ENCODE results near the gene MYO18A.

Gene MYO18A

DNA sequence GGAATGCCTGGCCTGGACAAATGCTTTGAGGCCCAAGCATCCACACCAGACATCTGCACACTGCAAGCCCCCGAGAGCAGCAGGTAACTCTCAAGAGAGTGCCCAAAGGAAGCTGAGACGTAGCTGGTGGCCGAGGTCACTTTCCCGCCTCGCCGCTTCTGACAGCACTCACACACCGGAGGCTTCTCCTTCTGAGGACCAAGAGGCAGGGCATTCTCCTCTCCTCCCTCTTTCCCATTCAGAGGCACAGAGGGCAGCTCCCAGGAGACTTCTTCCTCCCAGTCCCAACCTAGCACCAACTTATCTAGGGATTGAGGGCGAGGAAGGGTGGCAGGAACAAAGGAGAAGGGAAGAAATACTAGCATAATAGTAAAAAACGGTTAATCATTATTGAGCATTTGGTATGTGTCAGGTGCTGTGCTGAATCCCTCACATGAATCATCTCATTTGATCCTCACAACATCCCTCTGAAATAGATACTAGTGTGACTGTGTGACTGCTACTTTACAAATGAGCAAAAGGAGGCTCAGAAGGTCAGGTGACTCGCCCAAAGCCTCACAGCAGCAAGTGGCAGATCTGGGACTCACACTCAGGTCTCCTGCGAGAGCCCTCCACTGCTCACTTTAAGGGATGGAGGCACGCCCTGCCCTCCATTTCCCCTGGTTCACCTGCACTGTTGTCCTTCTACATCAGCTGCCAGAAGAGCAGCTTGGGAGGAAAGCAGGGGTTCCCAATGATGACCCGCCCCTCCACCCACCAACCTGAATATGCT is 41.8 kb downstream of the MYO18A start:
- Mint-ChIP-seq H3K4me1 (ENCODE audit: low read depth) (peaks cover 66% of the 10 kb centered on the region), H3K4me3 (peak overlapping the region; percentile 91), H3K36me3 (no peaks in the 10 kb centered on the region), H3K27me3 (no peaks in the 10 kb centered on the region), H3K9me3 (ENCODE audit: low read depth) (no peaks in the 10 kb centered on the region), H3K27ac (peak overlapping the region; percentile 93)

DNA sequence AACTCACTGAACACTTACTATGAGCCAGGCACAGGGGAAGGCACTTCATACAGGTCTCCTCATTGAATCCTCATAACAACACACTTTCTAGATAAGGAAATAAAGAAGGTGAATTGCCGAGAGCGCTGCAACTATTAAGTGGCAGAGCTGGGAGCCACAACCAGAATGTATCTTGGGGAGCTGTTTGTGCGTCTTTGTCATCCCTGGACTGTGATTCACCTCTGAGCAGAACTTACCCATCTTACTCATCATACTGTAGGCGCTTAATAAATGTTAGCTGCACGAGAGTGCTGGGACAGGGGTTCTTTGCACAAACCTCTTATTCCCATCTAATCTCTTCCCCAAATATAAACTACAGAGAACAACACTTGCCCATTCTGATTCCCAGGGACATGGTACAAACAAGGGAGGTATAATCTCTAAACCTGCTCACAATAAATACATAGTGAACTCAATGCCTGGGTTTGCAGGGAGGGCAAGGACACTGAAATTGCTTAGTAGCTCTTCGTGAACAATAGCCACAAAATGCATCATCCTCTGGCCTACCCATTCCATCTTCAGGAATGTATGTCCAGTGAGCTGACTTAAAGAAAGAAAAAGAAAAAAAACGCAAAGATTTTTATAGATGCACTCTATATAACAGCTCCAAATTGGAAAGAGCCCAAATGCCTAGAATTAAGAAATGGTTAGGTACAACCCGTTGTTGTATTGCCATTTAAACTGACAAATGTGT is 43.0 kb downstream of the MYO18A start:
- no peaks in the 10 kb centered on the region for H3K27me3 Mint-ChIP-seq
- H3K36me3 Mint-ChIP-seq: no peaks in the 10 kb centered on the region
- peak overlapping the region; percentile 31 for H3K4me3 Mint-ChIP-seq
- H3K9me3 Mint-ChIP-seq (ENCODE audit: low read depth): no peaks in the 10 kb centered on the region
- peaks cover 61% of the 10 kb centered on the region for H3K4me1 Mint-ChIP-seq (ENCODE audit: low read depth)
- peak overlapping the region; percentile 93 for H3K27ac Mint-ChIP-seq

DNA sequence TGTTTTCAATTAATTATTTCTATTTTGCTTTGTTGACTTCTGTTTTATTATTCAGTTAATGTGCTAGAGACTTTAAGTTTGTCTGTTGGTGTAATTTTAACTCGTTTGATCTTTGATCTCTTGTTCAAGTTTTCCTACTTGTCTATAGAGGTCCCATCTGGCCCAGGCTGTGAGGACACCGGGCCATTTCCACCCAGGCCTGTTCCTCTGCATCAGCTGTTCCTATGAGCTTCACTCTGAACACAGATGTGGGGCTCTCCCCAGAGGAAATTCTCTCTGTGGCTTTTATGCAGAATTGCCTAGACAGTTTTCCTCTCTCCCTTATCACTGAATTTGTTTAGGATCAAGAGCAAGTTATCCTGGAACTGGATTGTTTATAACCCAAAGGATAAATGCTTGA is 44.7 kb downstream of the MYO18A start:
- Mint-ChIP-seq H3K4me3 (no peak overlapping the region), H3K27ac (no peak overlapping the region), H3K4me1 (ENCODE audit: low read depth) (peaks cover 55% of the 10 kb centered on the region), H3K27me3 (no peaks in the 10 kb centered on the region), H3K9me3 (ENCODE audit: low read depth) (no peaks in the 10 kb centered on the region), H3K36me3 (no peaks in the 10 kb centered on the region)

DNA sequence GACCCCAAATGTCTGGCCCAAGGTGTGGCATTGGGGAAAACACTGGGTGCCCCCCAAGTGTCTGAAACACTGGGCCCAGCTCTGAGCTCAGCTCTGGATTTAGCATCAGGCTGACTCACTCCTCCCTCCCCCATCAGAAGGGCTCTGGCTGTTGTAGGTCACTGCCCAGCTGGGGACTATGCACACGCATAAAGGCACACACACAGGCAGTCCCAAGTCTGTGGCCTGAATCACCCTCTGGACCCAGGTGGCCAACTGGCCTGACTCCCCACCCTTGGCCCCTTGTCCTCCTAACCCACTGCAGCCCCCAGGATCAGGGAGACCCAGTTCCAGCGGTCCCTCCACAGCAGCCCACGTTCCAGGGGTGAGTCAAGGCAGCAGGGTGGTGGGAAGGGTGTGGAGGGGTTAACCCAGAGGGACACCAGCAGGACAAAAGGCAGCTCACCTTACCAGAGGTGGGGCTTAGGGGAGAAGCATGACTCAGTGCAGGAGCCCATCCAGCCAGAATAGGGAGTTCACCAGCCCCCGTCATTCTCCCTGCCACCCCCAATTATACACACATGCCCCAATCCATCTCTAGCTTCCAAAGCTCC is 47.0 kb downstream of the MYO18A start:
- H3K9me3 Mint-ChIP-seq (ENCODE audit: low read depth): no peaks in the 10 kb centered on the region
- peaks cover 37% of the 10 kb centered on the region for H3K4me1 Mint-ChIP-seq (ENCODE audit: low read depth)
- H3K4me3 Mint-ChIP-seq: no peak overlapping the region
- H3K27ac Mint-ChIP-seq: no peak overlapping the region
- H3K36me3 Mint-ChIP-seq: no peaks in the 10 kb centered on the region
- no peaks in the 10 kb centered on the region for H3K27me3 Mint-ChIP-seq

DNA sequence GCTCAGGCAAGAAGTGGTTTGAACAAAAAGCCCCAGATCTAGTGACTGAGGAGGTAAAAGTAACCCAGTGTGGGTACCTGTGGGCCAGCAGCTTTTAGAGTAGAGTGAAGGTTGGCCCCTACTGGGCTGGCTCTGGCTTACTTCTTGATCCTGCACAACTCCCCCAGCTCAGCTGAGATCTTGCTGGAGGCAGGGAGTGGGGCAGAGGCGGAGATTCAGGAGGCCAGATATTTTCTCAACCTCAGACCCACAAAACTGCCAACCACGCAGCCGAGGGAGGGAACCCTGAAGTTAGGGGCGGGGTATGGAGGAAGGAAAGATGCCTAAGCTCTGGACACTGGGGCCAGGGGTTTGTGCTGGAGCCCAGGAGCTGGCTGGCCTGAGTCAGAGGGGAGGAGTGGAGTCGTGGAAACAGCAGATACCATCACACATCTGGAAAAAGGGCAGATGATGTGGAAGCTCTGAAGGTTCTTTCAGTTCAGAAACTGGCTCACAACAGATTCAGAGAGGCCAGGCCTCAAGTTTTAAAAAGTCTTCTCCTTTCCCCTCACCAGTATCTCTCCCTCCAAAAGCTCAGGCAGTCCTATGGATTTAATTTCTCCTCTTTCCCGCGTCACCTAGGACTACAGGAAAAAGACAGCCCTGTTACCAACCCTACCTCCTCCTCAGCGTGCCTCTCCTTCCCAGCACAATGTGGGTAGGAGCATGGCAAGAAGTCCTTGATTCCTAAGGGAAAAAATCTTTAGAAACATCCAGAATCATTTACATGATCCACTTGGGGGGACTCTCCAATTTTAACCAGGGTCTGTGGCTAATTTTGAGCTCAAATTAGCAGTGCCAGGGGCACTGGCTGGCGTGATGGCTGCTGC is 48.1 kb downstream of the MYO18A start:
- Mint-ChIP-seq H3K36me3 (no peaks in the 10 kb centered on the region), H3K4me3 (no peak overlapping the region), H3K4me1 (ENCODE audit: low read depth) (peaks cover 25% of the 10 kb centered on the region), H3K27me3 (no peaks in the 10 kb centered on the region), H3K27ac (no peak overlapping the region), H3K9me3 (ENCODE audit: low read depth) (no peaks in the 10 kb centered on the region)

DNA sequence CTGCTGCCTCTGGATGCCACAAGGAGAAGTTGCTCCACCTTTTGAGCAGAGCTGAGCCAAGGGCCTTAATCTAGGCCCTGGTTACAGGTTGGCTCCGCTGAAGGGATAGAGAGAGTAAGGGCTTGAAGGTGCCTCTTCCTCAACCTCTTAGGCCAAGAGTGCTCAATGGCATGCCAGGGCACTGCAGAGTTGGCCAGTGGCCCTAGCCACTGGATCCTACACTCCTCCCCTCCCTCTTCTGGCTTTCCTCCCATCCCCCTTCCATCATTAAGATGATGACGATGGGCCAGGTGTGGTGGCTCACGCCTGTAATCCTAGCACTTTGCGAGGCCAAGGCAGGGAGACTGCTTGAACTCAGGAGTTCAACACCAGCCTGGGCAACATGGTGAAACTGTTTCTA is 50.5 kb downstream of the MYO18A start:
- Mint-ChIP-seq H3K9me3 (ENCODE audit: low read depth) (no peaks in the 10 kb centered on the region), H3K36me3 (no peaks in the 10 kb centered on the region), H3K4me1 (ENCODE audit: low read depth) (peaks cover 13% of the 10 kb centered on the region), H3K4me3 (no peak overlapping the region), H3K27ac (no peak overlapping the region), H3K27me3 (no peaks in the 10 kb centered on the region)

DNA sequence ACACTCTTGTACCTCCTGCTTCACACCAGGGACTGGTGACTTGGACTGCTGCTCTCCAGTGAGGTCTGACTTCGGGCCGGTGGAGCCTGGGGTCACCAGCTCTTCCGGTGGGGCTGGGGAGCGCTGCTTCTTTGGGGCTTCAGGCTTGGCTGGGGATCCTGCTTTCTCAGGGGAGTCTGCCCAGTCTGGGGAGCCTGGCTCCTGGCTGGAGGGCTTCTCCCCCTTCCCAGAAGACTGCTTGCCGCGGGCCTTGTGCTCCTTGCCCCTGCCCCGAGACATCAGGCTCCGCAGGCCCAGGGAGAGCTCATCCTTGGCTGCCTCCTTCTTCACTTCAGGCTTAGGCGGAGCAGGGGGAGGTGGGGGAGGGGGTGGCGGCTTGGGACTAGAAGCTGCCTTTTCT is 52.4 kb downstream of the MYO18A start:
- no peaks in the 10 kb centered on the region for H3K27me3 Mint-ChIP-seq
- H3K27ac Mint-ChIP-seq: no peak overlapping the region
- H3K36me3 Mint-ChIP-seq: no peaks in the 10 kb centered on the region
- H3K4me3 Mint-ChIP-seq: no peak overlapping the region
- H3K9me3 Mint-ChIP-seq (ENCODE audit: low read depth): no peaks in the 10 kb centered on the region
- peaks cover 13% of the 10 kb centered on the region for H3K4me1 Mint-ChIP-seq (ENCODE audit: low read depth)

DNA sequence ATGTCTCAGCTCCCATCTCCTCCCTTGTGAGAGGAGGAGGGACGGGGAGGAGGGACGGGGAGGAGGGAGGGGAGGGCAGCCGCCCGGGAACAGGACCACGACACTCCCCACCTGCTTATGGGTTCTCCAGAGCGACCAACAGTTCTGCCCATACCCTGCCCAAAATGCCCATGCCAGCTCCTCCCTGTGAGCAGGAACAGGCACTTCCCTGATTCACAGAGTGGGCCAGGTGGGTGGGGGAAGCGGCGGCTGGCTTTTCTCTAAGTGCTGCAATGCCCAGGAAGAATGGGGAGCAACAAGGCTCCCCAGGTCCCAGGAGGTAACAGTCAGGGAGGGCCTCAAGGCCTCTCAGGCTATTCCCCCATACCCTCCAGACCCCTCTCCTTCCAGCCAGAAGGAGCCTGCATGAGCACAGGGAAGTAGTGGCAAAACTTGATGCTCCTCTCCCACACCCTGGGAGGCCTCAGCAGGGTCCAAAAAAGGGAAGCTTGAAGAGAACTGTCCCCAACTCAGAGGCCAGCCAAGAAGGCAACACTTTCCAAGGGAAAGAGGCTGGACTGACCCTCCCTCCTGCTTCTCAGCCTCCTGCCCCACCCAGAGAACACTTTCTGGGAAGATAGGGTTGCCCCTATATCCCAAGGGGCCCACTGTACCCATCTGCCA is 53.8 kb downstream of the MYO18A start:
- H3K36me3 Mint-ChIP-seq: no peaks in the 10 kb centered on the region
- H3K4me1 Mint-ChIP-seq (ENCODE audit: low read depth): peaks cover 4% of the 10 kb centered on the region
- H3K27ac Mint-ChIP-seq: no peak overlapping the region
- H3K27me3 Mint-ChIP-seq: no peaks in the 10 kb centered on the region
- H3K9me3 Mint-ChIP-seq (ENCODE audit: low read depth): no peaks in the 10 kb centered on the region
- no peak overlapping the region for H3K4me3 Mint-ChIP-seq

DNA sequence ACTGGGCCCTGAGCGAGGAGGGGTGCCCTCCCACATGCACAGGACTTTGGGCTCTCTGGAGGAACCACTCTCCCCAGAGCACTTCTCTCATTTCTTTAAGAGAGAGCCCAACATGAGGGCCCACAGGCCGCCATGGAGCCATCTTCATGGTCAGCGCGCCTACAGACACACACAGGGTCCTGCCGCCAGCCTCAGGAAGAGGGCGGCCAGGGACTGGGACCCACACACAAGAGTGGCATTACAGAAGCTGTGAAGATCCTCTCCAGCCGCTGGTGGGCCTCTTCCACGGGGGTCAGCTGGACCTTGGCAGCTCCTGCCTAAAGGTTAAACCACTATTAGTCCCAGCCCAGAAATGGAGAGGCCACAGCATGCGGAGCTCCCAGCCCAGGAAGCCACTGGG is 54.5 kb downstream of the MYO18A start:
- Mint-ChIP-seq H3K4me3 (no peak overlapping the region), H3K9me3 (ENCODE audit: low read depth) (no peaks in the 10 kb centered on the region), H3K27me3 (no peaks in the 10 kb centered on the region), H3K4me1 (ENCODE audit: low read depth) (no peaks in the 10 kb centered on the region), H3K27ac (no peak overlapping the region), H3K36me3 (no peaks in the 10 kb centered on the region)

DNA sequence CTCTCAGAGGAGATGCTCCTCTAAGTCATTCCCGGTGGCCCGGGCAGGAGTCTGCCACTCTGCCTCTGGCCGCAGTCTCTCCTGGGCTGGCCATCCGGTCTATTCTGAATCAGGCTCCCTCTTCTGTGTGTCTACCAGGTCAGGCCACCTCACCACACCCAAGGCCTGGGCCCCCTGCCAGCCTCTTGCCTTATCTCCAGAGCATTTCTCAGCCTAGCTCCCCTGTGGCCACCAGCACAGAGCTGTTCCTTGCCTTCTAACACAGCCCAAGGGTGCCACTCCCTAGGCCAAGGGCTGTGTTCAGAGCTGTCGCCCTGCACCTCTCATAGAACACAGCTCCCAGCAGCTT is 55.3 kb downstream of the MYO18A start:
- H3K27me3 Mint-ChIP-seq: no peaks in the 10 kb centered on the region
- no peak overlapping the region for H3K4me3 Mint-ChIP-seq
- no peaks in the 10 kb centered on the region for H3K9me3 Mint-ChIP-seq (ENCODE audit: low read depth)
- H3K36me3 Mint-ChIP-seq: no peaks in the 10 kb centered on the region
- no peaks in the 10 kb centered on the region for H3K4me1 Mint-ChIP-seq (ENCODE audit: low read depth)
- no peak overlapping the region for H3K27ac Mint-ChIP-seq

DNA sequence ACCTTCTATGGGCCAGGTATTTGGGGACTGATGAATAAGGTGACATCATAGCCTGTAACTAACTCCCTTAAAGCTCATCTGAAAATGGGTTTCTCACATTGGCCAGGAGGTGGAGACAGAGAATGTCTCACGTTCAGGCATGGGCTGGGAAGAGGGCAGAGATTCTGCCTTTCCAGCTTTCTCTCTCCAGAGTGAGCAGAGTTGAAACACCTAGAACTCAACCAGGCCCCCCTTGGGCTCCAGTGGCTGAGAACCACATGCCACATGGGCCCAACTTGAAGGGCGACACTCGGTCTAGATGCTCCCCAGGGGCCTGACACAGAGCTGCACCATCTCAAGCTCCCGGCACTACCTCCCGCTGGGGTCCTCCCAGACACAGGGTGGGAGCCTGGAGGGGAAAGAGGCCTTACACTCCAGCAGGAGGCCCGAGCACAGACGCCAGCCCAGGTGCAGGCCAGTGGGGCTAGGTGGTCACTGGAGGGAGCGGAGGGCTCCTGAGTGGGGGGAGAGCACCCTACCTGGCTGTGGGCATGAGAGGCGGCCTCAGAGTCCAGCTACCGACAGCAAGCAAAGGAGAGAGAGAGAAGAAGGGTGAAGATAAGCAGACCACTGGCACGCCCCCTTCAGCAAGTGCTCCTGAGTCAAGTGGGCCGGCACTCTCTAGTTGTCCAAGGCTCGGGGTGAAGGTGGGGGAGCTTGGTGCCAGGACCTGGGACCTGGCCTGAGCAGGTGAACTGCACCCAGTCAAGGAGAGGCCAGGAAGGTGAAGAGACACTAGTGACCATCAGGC is 55.9 kb downstream of the MYO18A start:
- Mint-ChIP-seq H3K27me3 (no peaks in the 10 kb centered on the region), H3K4me1 (ENCODE audit: low read depth) (no peaks in the 10 kb centered on the region), H3K9me3 (ENCODE audit: low read depth) (no peaks in the 10 kb centered on the region), H3K36me3 (no peaks in the 10 kb centered on the region), H3K4me3 (no peak overlapping the region), H3K27ac (no peak overlapping the region)

DNA sequence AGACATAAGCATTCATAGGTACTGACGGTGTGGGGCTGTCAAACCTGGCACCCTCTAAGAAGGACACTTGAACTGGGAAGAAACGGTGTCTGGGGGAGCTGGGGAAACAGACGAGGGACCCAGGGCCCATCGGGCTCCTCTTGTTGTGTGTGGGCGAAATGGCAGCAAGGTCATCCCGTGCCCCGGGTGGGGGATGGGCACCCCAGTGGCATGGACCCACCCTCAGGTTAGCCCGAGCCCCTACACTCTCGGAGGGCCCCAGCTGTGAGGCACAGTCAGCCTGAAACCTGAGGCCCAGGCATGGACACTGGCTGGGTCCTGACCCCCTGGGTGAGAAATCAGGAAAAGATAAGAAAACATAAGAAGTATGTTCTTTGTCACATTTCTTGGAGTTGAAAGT is 57.1 kb downstream of the MYO18A start:
- H3K27ac Mint-ChIP-seq: no peak overlapping the region

DNA sequence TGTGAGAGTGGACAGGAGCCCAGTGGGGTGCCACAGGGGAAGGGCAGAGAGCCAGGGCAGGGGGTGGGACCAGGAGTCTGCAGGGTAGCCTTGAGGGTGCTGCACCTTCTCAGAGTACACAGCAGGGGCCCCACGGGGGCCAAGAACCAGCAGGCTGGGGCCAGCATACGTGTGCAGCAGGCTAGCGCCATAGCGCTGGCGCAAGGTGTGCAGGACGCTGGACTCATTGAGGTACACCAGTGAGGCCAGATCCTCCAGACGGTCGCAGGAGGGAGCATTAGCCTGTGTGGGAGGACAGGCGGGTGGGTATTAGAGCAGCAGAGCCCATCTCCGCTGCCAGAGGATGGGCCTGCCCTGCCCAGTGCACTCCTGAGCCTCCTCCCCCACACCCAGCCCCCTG is 58.8 kb downstream of the MYO18A start:
- no peaks in the 10 kb centered on the region for H3K9me3 Mint-ChIP-seq (ENCODE audit: low read depth)
- H3K36me3 Mint-ChIP-seq: peaks cover 3% of the 10 kb centered on the region
- H3K27ac Mint-ChIP-seq: no peak overlapping the region
- H3K4me1 Mint-ChIP-seq (ENCODE audit: low read depth): peaks cover 3% of the 10 kb centered on the region
- no peaks in the 10 kb centered on the region for H3K27me3 Mint-ChIP-seq
- no peak overlapping the region for H3K4me3 Mint-ChIP-seq

More for the DNA sequence above, 57.1 kb downstream of the MYO18A start:
- Mint-ChIP-seq H3K4me1 (ENCODE audit: low read depth) (no peaks in the 10 kb centered on the region), H3K27me3 (no peaks in the 10 kb centered on the region), H3K4me3 (no peak overlapping the region), H3K36me3 (peaks cover 3% of the 10 kb centered on the region), H3K9me3 (ENCODE audit: low read depth) (no peaks in the 10 kb centered on the region)

DNA sequence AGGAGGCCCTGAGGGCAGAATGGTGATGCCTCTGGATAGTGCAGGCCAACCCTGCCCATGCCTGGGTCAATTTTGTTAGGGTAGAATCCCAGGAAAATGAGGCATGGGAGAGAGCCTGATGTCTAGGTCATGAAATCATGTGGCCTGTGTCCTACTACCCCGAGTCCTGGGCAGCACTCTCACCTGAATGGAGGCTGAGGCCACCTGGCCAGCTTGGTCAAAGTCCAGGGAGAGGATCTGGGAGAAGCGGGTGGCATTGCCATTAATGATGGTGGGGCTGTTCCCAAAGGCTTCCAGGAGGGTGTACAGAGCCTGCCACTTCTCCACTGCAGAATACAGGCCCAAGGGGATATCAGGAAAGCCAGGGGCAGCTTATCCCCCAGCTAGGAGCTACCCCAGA is 59.8 kb downstream of the MYO18A start:
- no peak overlapping the region for H3K27ac Mint-ChIP-seq
- no peak overlapping the region for H3K4me3 Mint-ChIP-seq
- peaks cover 3% of the 10 kb centered on the region for H3K36me3 Mint-ChIP-seq
- H3K4me1 Mint-ChIP-seq (ENCODE audit: low read depth): peaks cover 6% of the 10 kb centered on the region
- H3K9me3 Mint-ChIP-seq (ENCODE audit: low read depth): no peaks in the 10 kb centered on the region
- H3K27me3 Mint-ChIP-seq: no peaks in the 10 kb centered on the region
